H9 (cell line): Measurements from ENCODE around the gene TRPM2. TPM values are rescaled to one million over a fixed set of nuclear protein-coding genes. Genes with fewer than 3 reads are reported as not detected.

ENCODE experiments used
- DNase-seq: peaks from one replicate; pipeline ENCODE4 v3.0.0-alpha.2; 2017
- H2AFZ ChIP-seq: one replicate; pipeline ENCODE4 v1.6.1; 2013; ENCODE audit warnings: mild to moderate bottlenecking, low read length, control low read depth, moderate library complexity
- H2AK5ac ChIP-seq: 2 replicates; pipeline ENCODE4 v1.6.1; 2013; ENCODE audit warnings: low read length, control low read depth, mixed read lengths; ENCODE audit not compliant: insufficient read length
- H2BK120ac ChIP-seq: one replicate; pipeline ENCODE4 v1.6.1; 2013; ENCODE audit warnings: low read depth, mild to moderate bottlenecking, low read length, control low read depth, inconsistent platforms; ENCODE audit not compliant: poor library complexity, severe bottlenecking
- H2BK12ac ChIP-seq: 2 replicates; pipeline ENCODE4 v1.6.1; 2013; ENCODE audit warnings: low read length, control low read depth, mixed read lengths, low read depth; ENCODE audit not compliant: insufficient read length
- H2BK15ac ChIP-seq: 2 replicates; pipeline ENCODE4 v1.6.1; 2013; ENCODE audit warnings: low read depth, low read length, control low read depth
- H2BK20ac ChIP-seq: one replicate; pipeline ENCODE4 v1.6.1; 2013; ENCODE audit warnings: low read depth, mild to moderate bottlenecking, low read length, control low read depth, inconsistent platforms; ENCODE audit not compliant: poor library complexity, severe bottlenecking
- H2BK5ac ChIP-seq: 2 replicates; pipeline ENCODE4 v1.6.1; 2013; ENCODE audit warnings: low read length, control low read depth, mixed read lengths; ENCODE audit not compliant: insufficient read length
- H3K14ac ChIP-seq: 2 replicates; pipeline ENCODE4 v1.6.1; 2013; ENCODE audit warnings: low read length, control low read depth; ENCODE audit not compliant: insufficient read depth
- H3K18ac ChIP-seq: 2 replicates; pipeline ENCODE4 v1.6.1; 2013; ENCODE audit warnings: low read depth, mild to moderate bottlenecking, mixed read lengths, low read length, control low read depth; ENCODE audit not compliant: insufficient read length
- H3K23ac ChIP-seq: 2 replicates; pipeline ENCODE4 v1.6.1; 2013; ENCODE audit warnings: low read length, control low read depth, mixed read lengths, low read depth; ENCODE audit not compliant: insufficient read length
- H3K23me2 ChIP-seq: 2 replicates; pipeline ENCODE4 v1.6.1; 2013; ENCODE audit warnings: low read depth, mild to moderate bottlenecking, mixed read lengths, low read length, control low read depth; ENCODE audit not compliant: insufficient read length, poor library complexity, severe bottlenecking
- H3K27ac ChIP-seq: 2 replicates; pipeline ENCODE4 v1.5.1; 2013; ENCODE audit warnings: low read length, control low read depth, mixed read lengths, low read depth; ENCODE audit not compliant: insufficient read length
- H3K27me3 ChIP-seq: 2 replicates; pipeline ENCODE4 v1.6.1; 2013; ENCODE audit warnings: low read length, control low read depth, inconsistent platforms; ENCODE audit not compliant: insufficient read depth
- H3K4ac ChIP-seq: 2 replicates; pipeline ENCODE4 v1.6.1; 2013; ENCODE audit warnings: low read depth, mild to moderate bottlenecking, control low read depth, inconsistent platforms, low read length, moderate library complexity
- H3K4me1 ChIP-seq: 2 replicates; pipeline ENCODE4 v1.6.1; 2013; ENCODE audit warnings: low read length, control low read depth, inconsistent platforms; ENCODE audit not compliant: insufficient read depth
- H3K4me2 ChIP-seq: 2 replicates; pipeline ENCODE4 v1.6.1; 2013; ENCODE audit warnings: low read length, control low read depth, mixed read lengths; ENCODE audit not compliant: insufficient read length, insufficient read depth
- H3K56ac ChIP-seq: 2 replicates; pipeline ENCODE4 v1.6.1; 2013; ENCODE audit warnings: low read depth, mild to moderate bottlenecking, mixed read lengths, low read length, control low read depth; ENCODE audit not compliant: insufficient read length
- H3K79me1 ChIP-seq: 2 replicates; pipeline ENCODE4 v1.6.1; 2013; ENCODE audit warnings: low read depth, mild to moderate bottlenecking, moderate library complexity, low read length, control low read depth, inconsistent platforms; ENCODE audit not compliant: insufficient read depth, poor library complexity, severe bottlenecking
- H3K79me2 ChIP-seq: 2 replicates; pipeline ENCODE4 v1.6.1; 2013; ENCODE audit warnings: low read length, control low read depth, inconsistent platforms; ENCODE audit not compliant: insufficient read depth
- H3K9ac ChIP-seq: 2 replicates; pipeline ENCODE4 v1.6.1; 2013; ENCODE audit warnings: low read length, control low read depth, mixed read lengths; ENCODE audit not compliant: insufficient read length; ENCODE audit errors: extremely low read depth
- H3K9me3 ChIP-seq: one replicate; pipeline ENCODE4 v1.6.1; 2013; ENCODE audit warnings: low read depth, low read length, inconsistent platforms; ENCODE audit not compliant: control insufficient read depth
- H3T11ph ChIP-seq: one replicate; pipeline ENCODE4 v1.6.1; 2013; ENCODE audit warnings: mild to moderate bottlenecking, low read length, control low read depth, inconsistent platforms
- H4K20me1 ChIP-seq: one replicate; pipeline ENCODE4 v1.6.1; 2013; ENCODE audit not compliant: control insufficient read depth, insufficient read length, insufficient read depth
- H4K5ac ChIP-seq: 2 replicates; pipeline ENCODE4 v1.6.1; 2013; ENCODE audit warnings: low read depth, mild to moderate bottlenecking, mixed read lengths, low read length, control low read depth; ENCODE audit not compliant: insufficient read length
- H4K8ac ChIP-seq: replicated peaks from 2 replicates; pipeline ENCODE4 v1.6.1; 2013; ENCODE audit warnings: low read length, control low read depth, mixed read lengths, low read depth; ENCODE audit not compliant: insufficient read length
- H4K91ac ChIP-seq: 2 replicates; pipeline ENCODE4 v1.6.1; 2013; ENCODE audit warnings: low read depth, mild to moderate bottlenecking, moderate library complexity, mixed read lengths, low read length, control low read depth; ENCODE audit not compliant: insufficient read length
- H3K27ac Mint-ChIP-seq, 3 experiments: 2 replicates in 2 of 3; 3 replicates in 1 of 3; pipeline ENCODE4 v1.8.0; 2020 to 2021; ENCODE audit warnings: mixed read lengths in 3 of 3, mild to moderate bottlenecking in 1 of 3, moderate library complexity in 1 of 3
- H3K27me3 Mint-ChIP-seq: 2 replicates; pipeline ENCODE4 v1.8.0; 2021; ENCODE audit warnings: low read depth, mild to moderate bottlenecking, moderate library complexity, mixed read lengths
- H3K36me3 Mint-ChIP-seq, 3 experiments: 2 replicates in 2 of 3; 3 replicates in 1 of 3; pipeline ENCODE4 v1.8.0; 2020 to 2021; ENCODE audit warnings: low read depth in 3 of 3, mixed read lengths in 3 of 3; ENCODE audit not compliant: insufficient read depth in 1 of 3
- H3K4me1 Mint-ChIP-seq, 2 experiments: 2 replicates each; pipeline ENCODE4 v1.8.0; 2020; ENCODE audit warnings: mixed read lengths in 2 of 2
- H3K4me3 Mint-ChIP-seq, 2 experiments: 2 replicates in 1 of 2; 3 replicates in 1 of 2; pipeline ENCODE4 v1.8.0; 2020 to 2021; ENCODE audit warnings: mild to moderate bottlenecking in 2 of 2, mixed read lengths in 2 of 2, moderate library complexity in 1 of 2
- H3K9me3 Mint-ChIP-seq, 2 experiments: 2 replicates in 1 of 2; 3 replicates in 1 of 2; pipeline ENCODE4 v1.8.0; 2020; ENCODE audit warnings: mild to moderate bottlenecking in 2 of 2, mixed read lengths in 2 of 2, moderate library complexity in 1 of 2
- WGBS: extraction: QIAGEN DNeasy Blood & Tissue Kit; methylation state at CpG from one replicate; pipeline ENCODE4 v1.1.7; 2013; ENCODE audit warnings: missing lambda C conversion rate, low lambda C conversion rate, mixed read lengths; ENCODE audit not compliant: insufficient read length; ENCODE audit errors: extremely low coverage; 5-methylcytosine and 5-hydroxymethylcytosine counted together
- total RNA-seq: library from RNA; stranded (reverse); gene quantifications from 2 replicates; pipeline ENCODE4 v1.2.1, GENCODE V29; 2021
- TF ChIP-seq, protein P1 (sequence below): fragments of 200-600 bp; sonication (generic); conservative IDR thresholded peaks from 3 replicates; pipeline ENCODE4 v1.8.0; 2021; ENCODE audit warnings: antibody characterized with exemption, mild to moderate bottlenecking

The TRPM2 gene
- total RNA-seq, 1 experiment from 2014 or later, result 0.68 TPM

DNA sequence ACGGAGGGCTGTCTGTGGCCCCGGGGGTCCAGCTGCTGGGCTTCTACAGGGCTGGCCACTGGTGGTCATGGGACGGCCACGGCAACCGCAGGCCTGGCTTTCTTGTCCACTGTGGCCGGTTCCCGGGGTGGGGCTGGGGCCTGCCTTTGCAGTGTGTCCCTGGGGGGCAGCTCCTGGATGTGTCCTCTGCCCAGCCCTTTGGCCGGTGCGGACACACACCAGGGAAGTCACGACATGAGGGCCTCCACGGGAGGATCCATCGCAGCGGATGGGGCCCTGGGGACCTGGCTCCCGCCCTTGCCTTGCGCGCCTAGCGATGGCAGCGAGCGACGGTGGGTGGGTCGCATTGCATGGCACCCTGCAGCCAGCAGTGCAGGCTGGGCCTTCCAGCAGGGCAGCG lies 35.5 kb upstream of the TRPM2 start:
- H2BK120ac ChIP-seq, result no peak overlapping the region
- no peaks in the 10 kb centered on the region for H3K9me3 ChIP-seq
- H3K36me3 Mint-ChIP-seq, result peaks cover 3 to 15% (median 12%) of the 10 kb centered on the region in 3 experiments
- no peak overlapping the region for H2AFZ ChIP-seq
- H3K79me2 ChIP-seq, result no peaks in the 10 kb centered on the region
- H3K9me3 Mint-ChIP-seq, result no peaks in the 10 kb centered on the region
- no peak overlapping the region for H3K4ac ChIP-seq
- no peak overlapping the region for H4K5ac ChIP-seq
- no peak overlapping the region for H4K91ac ChIP-seq
- H2BK15ac ChIP-seq, result no peak overlapping the region
- WGBS, result no CpG with 5 or more reads among the region's 22 CpGs
- H3K4me2 ChIP-seq, result no peak overlapping the region
- no peak for DNase-seq
- TF ChIP-seq, protein P1, sequence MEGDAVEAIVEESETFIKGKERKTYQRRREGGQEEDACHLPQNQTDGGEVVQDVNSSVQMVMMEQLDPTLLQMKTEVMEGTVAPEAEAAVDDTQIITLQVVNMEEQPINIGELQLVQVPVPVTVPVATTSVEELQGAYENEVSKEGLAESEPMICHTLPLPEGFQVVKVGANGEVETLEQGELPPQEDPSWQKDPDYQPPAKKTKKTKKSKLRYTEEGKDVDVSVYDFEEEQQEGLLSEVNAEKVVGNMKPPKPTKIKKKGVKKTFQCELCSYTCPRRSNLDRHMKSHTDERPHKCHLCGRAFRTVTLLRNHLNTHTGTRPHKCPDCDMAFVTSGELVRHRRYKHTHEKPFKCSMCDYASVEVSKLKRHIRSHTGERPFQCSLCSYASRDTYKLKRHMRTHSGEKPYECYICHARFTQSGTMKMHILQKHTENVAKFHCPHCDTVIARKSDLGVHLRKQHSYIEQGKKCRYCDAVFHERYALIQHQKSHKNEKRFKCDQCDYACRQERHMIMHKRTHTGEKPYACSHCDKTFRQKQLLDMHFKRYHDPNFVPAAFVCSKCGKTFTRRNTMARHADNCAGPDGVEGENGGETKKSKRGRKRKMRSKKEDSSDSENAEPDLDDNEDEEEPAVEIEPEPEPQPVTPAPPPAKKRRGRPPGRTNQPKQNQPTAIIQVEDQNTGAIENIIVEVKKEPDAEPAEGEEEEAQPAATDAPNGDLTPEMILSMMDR, result no peak
- H4K20me1 ChIP-seq, result no peaks in the 10 kb centered on the region
- H3K27ac ChIP-seq, result no peak overlapping the region
- H3K4me1 Mint-ChIP-seq, result no peaks in the 10 kb centered on the region
- H4K8ac ChIP-seq, result no peak overlapping the region
- H3K9ac ChIP-seq, result no peak overlapping the region
- H3T11ph ChIP-seq, result no peak overlapping the region
- H3K4me3 Mint-ChIP-seq, result no peak overlapping the region
- no peak overlapping the region for H3K14ac ChIP-seq
- H3K23ac ChIP-seq, result no peak overlapping the region
- H2BK12ac ChIP-seq, result no peak overlapping the region
- H3K27me3 Mint-ChIP-seq, result no peaks in the 10 kb centered on the region
- no peaks in the 10 kb centered on the region for H3K27me3 ChIP-seq
- no peaks in the 10 kb centered on the region for H3K23me2 ChIP-seq
- H2BK20ac ChIP-seq, result no peak overlapping the region
- H2AK5ac ChIP-seq, result no peak overlapping the region
- H3K27ac Mint-ChIP-seq, result no peak overlapping the region
- no peaks in the 10 kb centered on the region for H3K79me1 ChIP-seq
- no peaks in the 10 kb centered on the region for H3K4me1 ChIP-seq
- no peak overlapping the region for H3K56ac ChIP-seq
- no peak overlapping the region for H2BK5ac ChIP-seq
- no peak overlapping the region for H3K18ac ChIP-seq
